Measurements from ENCODE around the gene TPD52L2.
"Not testable (repeated sequence)": the region's sequence is repeated elsewhere in the genome, so short reads cannot be mapped to it uniquely, and the experiment has no call there.

Gene TPD52L2

GRCh38 chr20:63836458-63837344 lies 28.4 kb upstream of the TPD52L2 start:
- DNase-seq = no peak

DNA sequence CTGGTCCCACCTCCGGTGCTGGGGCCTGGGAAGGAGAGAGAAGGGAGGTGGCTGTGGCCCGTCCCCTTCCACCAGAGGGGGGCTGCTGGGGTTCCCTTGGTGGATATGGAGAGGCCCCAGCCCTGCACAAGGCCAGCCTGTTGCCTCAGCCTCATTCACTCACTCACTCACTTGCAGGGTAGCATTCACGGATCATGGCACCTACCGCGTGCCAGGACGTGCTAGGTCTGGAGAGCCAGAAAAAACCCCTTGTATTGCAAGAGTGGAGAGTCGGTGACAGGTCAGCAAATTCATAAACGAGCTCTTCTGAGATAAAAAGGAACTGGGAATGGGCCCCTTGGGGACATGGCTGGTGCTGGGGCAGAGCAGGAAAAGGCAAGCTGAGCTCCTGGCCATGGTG lies 27.6 kb upstream of the TPD52L2 start:
- no peak for DNase-seq

DNA sequence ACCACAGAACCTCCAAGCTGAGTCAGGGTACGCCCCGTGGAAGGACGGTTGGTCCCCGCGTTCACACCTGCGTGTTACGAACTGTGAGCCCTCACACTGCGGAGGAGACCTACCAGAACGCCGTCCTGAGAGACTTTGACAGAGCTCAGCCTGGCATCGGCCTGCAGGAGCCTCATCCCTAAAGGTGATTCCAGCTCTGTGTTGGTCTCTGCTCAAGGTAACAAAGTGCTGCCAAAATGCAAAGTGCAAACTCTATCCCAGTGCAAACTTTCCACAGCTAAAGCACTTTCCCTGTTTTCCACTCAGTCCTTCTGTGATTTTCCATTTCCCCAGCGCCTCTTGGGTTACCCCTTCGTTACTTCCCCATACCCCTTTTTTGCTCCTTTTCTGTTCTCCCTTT lies 25.4 kb upstream of the TPD52L2 start:
- no peak for DNase-seq

DNA sequence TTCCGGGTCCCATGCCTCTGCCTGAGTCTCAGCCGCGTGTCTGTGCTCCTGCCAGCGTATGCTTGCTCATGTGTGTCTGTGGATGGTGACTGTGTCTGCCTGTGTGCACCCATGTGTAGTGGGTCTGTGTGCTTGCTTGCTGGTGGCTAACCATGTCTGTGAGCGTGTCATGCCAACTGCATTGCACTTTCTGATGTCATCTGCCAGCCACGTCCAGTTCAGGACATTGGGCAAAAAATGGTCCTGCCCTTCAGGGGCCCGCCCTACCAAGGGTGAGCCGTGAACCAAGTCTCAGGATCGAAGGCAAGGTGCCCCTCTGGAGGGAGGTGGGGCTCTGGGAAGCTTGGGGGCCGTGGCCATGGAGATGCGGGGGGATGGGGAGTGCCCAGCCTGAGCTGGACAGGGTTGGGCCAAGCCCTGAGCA lies 24.7 kb upstream of the TPD52L2 start:
- DNase-seq = no peak

DNA sequence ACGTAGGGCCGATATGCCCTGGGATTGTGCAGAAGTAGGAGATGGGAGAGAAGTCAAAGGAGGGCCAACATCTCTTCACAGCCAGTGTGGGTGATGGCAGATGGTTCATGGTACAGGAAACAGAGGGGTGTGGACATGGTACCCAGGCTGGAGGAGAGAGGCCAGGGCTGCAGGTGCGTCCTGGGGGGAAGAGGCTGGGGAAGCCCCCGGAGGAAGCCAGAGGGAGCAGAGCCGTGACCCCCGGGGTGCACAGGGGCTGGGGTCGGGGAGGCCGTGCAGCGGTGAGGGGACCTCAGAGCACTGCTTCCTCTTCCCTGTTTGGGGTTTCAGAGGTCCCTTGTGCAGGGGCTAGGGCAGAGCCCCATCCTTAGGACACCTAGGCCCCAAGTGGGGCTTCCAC lies 22.8 kb upstream of the TPD52L2 start:
- DNase-seq = no peak

DNA sequence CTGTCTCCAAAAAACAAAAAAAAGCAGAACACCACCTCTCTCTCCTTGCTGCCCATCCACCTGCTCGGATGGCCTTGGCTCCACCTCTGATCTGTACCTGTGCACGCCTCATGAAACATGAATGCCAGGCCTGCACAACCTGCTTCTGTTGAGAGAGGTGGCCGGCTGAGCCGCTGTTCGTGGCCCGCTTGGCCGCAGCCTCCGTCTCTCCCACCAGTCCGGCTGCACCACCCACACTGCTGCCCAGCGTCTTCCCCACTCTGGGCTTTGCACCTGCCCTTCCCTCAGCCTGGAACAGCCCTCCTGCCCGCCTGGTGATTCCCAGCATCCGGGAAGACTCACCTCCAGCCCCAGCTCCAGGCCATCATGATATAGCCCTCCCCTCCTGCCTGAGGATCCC lies 21.8 kb upstream of the TPD52L2 start:
- no peak for DNase-seq

GRCh38 chr20:63843778-63844177 lies 21.3 kb upstream of the TPD52L2 start:
- no peak for DNase-seq

GRCh38 chr20:63844511-63844991 lies 20.5 kb upstream of the TPD52L2 start:
- no peak for DNase-seq

DNA sequence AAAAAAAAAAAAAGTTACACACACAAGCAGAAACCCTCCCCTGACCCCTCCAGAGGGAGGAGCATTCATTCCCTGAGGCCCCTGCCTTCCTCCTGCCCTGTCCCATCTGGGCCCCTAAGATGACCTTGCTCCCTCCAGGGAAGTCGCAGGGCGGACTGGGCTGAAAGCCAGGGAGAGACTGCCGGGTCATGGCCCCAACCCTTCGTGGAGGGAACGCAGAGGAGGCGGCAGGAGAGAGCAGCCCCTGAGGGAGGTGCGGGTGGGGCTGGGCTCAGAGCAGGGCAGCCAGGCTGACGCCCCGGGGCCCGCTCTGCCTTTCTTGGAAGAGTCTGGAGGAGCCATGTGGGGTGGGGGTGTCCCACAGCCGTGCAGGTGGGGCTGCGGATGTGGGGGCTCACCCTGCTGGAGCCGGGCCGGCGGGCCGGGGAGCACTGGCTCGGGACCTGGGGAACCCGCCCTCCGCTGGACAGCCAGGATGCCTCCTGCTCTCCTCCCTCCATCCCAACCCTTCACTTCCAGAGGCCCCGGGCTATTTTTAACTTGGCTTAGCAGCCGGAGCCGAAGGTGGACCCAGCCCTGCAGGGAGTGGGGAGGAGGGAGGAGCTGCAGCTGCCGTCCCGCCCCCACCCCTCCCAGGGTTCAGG lies 18.8 kb upstream of the TPD52L2 start:
- DNase-seq = no peak

GRCh38 chr20:63846888-63847236 lies 18.2 kb upstream of the TPD52L2 start:
- no peak for DNase-seq

- no peak for DNase-seq
Measured at GRCh38 chr20:63847237-63848002, 17.6 kb upstream of the TPD52L2 start.

DNA sequence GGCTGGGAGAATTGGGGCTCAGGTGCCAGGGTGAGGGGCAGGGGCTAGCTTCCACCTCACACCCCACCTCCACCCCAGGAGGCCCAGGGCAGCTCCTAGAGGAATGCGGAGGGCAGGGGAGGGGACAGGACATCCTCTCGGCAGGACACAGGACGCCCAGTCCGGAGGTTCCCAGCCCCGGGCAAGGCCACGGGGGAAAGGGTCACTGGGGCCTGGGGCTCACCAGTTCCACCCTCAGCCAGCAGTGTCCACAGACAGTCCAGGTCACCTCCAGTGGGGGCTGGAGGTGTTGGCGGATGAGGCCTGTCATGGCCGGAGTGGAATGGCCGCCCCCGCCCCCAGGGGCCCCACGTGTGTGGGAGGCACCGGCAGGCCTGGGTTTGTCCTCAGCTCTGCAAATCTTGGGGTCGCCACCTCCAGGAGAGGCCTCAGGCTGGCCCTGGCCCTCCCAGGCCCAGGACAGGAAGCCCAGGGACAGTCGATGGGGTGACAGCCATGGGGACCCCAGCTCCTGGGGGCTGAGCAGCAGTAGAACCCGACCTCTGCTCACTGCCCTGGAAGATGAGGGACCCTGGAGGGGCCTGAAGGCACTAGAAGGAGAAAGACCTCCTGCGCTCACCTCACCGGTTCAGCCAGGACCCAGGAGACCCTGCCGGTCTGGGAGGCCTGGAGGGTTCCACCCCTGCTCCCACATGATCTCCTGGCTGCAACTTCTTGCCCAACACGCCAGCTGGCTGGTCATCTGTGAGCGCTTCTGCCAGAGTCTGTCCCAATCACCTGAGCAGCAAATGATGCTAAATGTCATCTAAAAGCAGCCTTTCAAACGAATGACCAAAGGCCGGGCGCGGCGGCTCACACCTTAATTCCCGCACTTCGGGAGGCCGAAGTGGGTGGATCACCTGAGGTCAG lies 16.8 kb upstream of the TPD52L2 start:
- DNase-seq = no peak

- no peak for DNase-seq
Measured at GRCh38 chr20:63850689-63851547, 14.2 kb upstream of the TPD52L2 start.

GRCh38 chr20:63851548-63851943 lies 13.5 kb upstream of the TPD52L2 start:
- not testable (repeated sequence) for DNase-seq

- not testable (repeated sequence) for DNase-seq
Measured at GRCh38 chr20:63853733-63854068, 11.4 kb upstream of the TPD52L2 start.

DNA sequence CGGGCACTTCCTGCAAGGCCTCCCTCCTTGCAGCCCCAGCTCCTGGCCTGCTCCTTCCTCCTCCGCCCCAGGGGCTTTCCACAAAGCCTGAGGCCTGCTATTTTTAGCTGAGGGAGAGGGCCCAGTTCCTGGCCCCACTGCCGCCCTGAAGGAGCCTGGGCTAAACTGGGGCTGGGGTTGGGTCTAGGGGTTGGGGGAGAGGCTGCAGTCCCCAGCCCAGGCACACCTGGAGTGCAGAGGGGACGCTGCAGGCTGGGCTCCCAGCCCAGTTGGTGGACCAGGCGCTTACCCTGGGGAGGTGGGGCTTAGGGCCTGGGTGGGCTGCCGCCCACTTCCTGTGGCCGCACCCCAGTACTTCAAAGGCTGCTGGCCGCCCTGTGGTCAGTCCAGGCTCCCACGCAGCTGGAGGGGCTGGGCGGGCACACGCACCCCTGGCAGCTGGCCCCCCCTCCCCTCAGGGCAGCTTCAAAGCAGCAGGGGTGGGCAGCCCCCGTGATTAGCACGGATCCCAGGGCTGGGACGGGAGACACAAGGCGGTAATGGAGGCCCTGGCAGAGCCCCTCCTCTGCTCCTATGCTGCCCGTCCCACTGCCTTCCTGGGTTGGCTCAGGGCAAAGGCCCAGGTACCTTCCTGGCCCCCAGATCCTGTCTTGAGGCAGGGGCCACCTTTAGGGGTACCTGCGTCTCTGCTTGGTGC lies 10.9 kb upstream of the TPD52L2 start:
- DNase-seq = no peak

GRCh38 chr20:63854766-63855362 lies 10.2 kb upstream of the TPD52L2 start:
- DNase-seq = no peak

GRCh38 chr20:63855363-63856097 lies 9.5 kb upstream of the TPD52L2 start:
- no peak for DNase-seq

DNA sequence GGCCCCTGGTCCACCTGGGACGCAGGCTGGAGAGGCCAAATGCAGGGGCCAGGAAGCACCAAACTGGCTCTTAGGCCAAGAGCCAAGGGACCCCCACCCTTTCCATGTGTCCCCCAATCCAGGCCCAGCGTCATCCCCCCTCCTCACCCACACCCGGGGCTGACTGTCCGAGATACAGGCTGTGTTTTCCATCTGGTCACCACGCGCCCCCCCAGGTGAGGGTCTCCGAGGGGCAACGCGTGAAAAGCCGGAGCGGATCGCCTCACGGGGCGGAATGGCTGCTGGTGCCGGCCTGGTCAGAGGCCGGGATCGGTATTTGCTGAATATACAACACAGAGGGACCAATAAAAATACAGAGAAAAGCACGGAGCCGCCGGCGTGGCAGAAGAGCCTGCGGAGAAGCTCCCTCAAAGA lies 9.0 kb upstream of the TPD52L2 start:
- no peak for DNase-seq
